HG03432 (cell line): Measurements from ENCODE around the gene COL8A2.
A peak's percentile ranks its signal among the peaks of the same experiment; 100 is the strongest.

Source experiments
- ATAC-seq: cut with Tn5 transposase; IDR thresholded peaks from one replicate; pipeline ENCODE4 v1.9.1; 2021; ENCODE audit warnings: mild to moderate bottlenecking, moderate library complexity; ENCODE audit not compliant: unreplicated experiment

COL8A2 gene

DNA sequence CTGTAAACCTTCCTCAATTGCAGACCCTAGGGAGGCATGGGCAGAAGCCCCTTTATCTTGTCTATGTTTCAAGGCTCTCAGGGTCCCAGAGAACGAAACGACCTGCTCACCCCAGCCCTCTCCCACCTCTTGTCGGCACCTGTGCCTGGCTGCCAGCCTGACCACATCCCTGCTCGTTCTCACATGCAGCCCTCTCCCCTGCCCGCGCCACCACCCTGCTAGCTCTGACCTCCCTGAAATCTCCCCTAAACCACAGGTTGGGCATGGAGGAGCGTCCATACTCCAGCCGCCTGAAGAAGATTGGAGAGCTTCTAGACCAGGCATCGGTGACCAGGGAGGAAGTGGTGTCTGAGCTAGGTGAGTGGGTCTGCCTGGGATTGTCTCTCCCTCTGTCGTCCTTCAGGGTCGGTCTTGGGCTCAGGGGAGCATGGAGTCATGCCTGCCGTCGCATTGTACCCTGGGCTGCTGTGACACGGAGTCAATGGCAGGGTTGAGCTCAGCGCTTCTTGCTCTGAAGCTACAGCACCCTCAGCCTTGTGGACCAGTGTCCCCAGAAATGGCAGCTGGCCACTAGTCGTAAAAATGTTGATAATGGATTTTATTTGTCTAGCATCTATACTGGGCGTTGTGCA lies 32.7 kb downstream of the COL8A2 start:
- no peak for ATAC-seq

DNA sequence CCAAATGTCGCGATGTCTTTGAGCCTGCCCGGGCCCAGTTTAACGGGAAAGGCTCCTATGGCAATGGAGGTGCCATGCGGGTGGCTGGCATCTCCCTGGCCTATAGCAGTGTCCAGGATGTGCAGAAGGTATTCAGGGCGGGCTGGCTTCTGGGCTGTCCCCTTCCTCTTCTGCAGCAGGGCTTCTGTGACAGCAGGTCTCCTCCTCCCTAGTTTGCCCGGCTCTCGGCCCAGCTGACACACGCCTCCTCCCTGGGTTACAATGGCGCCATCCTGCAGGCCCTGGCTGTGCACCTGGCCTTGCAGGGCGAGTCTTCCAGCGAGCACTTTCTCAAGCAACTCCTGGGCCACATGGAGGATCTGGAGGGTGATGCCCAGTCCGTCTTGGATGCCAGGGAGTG lies 33.3 kb downstream of the COL8A2 start:
- ATAC-seq = no peak

DNA sequence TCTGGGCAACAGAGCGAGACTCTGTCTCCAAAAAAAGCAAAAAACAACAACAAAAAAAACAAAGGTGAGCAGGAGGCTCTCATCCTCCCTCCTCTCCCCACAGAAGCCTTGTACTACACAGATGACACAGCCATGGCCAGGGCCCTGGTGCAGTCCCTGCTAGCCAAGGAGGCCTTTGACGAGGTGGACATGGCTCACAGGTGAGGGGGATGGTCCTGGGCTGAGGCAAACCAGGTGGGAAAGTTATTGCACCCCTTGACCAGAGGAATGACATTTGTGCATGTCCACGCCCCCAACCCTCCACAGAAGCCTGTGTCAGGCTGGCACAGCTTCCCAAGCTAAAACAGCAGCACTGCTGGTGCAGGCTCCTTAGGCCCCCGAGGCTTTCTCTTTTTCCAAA lies 33.9 kb downstream of the COL8A2 start:
- no peak for ATAC-seq

DNA sequence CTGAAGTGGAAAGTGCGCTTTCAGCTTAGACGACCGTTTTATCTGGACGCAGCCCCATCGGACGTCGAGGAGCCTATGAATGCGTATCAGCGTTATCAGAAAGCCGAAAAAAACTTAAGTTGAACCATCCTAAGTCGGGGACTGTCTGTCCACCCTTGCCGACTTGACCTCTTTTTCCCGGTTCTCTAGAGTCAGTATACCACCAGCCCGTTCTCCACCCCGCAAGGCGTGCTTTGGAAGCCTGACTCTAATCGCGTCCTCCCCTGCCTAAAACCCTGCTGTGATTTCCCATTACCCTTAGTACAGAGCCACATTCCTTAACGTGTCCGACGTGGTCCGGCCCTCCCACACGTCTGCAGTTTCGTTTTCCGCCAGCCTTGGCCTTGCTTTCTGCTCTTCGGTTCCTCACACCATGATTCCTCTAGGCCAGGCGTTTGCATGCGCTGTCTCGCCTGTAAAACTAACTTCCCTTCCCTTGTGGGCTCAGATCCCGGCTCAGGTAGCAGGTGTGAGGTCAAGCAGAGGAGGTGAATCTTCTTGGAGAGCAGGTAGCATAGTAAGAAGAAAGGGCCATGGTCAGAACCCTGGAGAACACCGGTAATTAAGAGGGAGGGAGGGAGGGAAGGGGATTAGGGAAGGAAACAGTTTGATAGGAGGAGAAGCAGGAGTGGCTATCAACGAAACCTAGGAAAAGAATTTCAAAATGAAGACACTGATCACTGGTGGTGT lies 35.5 kb downstream of the COL8A2 start:
- no peak for ATAC-seq

DNA sequence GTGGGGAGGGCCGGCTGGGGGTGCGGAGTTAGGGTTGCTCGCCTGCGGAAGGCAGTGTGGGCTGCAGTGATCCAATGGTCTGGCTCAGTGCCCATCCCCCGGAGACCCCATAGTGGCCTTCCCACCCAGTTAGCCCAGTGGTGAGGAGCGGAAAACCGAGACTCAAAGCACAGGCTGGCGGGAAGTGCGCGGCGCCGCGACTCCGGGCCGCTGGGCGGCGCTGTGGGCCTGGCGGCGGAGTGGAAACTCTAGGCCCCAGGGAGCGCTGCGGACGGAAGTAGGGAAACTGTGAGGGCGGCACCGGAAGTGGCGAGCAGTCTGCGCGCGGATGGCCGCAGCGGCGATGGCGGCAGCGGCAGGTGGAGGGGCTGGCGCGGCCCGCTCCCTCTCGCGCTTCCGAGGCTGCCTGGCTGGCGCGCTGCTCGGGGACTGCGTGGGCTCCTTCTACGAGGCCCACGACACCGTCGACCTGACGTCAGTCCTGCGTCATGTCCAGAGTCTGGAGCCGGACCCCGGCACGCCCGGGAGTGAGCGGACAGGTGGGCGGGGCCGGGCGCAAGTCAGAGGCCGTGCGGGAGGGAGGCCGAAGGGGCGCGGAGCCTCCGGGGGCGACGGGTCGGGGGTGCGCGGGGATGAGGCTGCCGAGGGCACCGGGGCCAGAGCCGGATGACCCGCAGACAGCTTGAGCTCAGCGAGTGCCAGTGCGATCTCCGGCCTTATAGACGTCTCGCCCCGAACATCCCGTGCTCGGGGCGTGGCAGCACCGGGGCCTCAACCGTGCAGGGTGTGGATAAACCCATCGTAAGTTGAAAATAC lies 36.2 kb downstream of the COL8A2 start, which contains the start of gene ADPRS:
ADPRS (plus strand) TSS at position 316 of the 816 bp plus-strand sequence; CDS start at position 329, 13 bp downstream.
- peak; percentile 83 for ATAC-seq

DNA sequence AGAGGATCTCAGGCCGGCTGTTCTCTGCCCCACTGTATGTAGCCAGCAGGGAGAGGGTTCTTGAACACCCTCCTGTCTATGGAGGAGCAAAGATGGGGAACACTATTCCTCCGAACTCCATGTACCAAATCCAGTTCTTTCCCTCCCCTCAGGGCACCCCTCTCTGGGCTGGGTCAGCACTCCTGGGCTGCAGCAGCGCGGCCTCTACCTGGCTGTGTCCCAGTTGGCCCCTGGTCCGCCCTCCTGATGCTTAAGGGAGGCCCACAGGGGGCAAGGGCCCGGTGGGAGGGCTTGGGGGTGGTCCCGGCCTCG lies 36.8 kb downstream of the COL8A2 start:
- no peak for ATAC-seq

DNA sequence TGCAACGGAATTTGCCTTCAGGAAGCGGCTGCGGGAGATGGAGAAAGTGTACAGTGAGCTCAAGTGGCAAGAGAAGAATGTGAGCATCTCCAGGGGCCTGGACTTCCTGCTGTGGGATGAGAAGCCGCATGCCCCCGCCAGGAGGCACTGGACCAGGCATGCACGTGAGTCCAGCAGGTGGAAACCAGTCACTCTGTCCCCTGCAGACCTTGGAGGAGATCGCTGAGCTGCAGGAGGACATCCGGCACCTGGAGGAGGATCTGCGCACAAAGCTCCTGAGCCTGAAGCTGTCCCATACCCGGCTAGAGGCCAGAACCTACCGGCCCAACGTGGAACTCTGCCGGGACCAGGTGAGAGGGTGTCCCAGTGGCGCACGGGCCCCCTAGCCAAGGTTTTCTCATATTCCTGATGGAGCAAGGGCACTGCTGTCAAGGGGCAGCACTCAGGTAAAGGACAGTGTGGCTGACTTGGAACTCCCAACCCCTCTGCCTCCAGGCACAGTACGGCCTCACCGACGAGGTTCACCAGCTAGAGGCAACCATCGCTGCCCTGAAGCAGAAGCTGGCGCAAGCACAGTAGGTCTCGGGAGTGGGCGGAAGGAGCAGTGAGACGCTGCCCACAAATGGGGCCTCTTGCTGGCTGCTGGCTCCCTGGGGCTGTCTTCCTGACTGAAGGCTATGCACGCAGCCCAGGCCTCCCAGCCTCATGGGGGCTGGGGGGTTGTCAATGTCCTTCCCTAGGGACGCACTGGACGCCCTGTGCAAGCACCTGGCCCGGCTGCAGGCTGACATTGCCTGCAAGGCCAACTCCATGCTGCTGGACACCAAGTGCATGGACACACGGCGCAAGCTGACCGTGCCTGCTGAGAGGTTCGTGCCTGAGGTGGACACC lies 37.5 kb downstream of the COL8A2 start:
- no peak for ATAC-seq

DNA sequence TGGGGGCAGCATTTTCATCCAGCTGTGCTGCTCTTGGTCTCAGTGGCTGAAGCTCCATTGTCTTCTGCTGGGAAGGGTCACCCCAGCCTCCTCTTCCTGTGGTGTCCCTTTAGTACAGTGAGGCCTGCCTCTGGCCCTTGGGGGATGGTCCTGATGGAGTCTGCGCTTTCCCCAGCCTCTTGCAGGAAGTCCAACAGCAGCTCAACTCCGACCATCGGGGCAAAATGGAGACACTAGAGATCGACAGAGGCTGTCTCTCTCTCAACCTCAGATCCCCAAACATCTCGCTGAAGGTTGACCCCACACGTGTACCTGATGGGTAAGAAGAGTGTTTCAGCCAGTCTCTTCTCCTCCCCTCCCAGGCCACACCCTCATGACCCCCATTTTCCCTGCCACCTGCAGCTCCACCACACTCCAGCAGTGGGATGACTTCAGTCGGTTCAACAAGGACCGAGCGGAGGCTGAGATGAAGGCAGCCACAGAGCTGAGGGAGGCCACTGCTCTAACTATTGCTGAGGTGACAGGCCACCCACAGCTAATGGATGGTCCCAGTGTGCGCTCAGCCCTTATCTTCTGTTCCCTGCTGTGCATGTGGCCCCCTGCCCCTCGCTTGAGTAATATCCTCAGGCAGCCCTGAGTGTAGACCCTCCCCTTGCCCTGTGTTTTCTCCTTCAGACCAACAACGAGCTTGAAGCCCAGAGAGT lies 38.3 kb downstream of the COL8A2 start:
- ATAC-seq = no peak

DNA sequence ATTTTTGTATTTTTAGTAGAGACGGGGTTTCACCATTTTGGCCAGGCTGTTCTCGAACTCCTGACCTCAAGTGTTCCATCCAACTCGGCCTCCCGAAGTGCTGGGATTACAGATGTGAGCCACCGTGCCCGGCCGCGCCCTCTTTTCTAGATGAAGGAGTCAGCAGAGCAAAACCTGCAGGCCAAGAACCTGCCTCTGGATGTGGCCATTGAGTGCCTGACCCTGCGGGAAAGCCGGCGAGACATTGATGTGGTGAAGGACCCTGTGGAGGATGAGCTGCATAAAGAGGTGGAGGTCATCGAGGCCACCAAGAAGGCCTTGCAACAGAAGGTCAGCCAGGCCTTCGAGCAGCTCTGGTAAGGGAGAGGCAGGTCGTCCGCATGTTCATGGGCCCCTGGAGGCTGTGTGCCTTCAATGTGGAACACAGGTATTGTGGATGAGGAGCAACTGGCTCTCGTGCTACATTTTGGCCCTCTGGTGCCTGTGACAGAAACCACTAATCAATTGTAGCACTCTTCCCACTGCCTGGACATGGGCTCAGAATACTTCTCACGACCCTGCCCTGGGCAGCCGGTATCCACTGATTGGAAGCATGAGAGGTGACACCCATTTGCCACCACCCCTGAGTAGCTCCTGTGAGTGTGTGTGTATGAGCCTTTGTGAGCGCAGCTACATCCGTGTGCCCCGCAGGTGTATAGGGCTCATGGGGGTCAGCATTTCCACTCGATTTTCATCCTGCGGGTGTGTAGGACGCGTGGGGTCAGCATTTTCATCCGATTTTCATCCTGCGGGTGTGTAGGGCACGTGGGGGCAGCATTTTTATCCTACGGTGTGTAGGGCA lies 39.1 kb downstream of the COL8A2 start:
- ATAC-seq = no peak

DNA sequence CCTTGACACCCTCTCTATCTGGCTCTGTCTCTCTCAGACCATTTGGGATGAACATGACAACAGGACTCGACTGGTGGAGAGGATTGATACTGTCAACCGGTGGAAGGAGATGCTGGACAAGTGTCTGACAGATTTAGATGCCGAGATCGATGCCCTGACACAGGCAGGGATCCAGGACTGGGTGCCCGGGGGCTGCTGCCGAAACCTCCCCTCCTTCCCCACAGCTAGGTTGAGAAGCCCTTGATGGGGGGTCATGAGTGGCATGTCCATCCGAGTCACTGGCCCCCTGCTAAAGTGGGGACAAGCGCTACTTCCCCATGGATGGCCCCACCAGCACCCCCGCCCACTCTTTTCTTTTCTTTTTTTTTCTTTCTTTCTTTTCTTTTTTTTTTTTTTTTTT lies 39.9 kb downstream of the COL8A2 start:
- no peak for ATAC-seq

DNA sequence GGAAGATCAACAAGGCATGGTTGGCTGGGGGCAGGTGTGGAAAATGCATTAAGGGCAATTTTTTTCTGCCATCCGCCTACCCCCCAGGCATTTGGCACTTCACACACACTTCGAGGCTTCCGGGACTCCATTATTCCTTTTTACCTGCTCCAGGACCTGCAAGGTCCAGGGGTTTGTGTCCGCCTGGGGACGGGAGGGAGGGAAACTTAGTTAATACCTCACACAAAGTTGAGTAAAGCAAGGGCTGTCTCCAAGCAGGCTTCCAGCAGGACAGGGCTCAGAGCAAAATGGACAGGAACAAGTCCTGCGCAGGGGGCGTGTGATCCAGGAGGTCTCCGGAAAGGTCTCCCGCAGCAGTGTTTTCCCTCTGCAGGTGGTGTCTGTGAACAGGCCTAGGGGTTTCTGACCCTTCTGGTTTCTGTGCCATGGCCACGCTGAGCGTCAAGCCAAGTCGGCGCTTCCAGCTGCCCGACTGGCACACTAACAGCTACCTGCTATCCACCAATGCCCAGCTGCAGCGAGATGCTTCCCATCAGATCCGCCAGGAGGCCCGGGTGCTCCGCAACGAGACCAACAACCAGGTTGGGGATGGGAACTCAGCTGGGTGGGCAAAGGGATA lies 40.4 kb downstream of the COL8A2 start:
- ATAC-seq = no peak

DNA sequence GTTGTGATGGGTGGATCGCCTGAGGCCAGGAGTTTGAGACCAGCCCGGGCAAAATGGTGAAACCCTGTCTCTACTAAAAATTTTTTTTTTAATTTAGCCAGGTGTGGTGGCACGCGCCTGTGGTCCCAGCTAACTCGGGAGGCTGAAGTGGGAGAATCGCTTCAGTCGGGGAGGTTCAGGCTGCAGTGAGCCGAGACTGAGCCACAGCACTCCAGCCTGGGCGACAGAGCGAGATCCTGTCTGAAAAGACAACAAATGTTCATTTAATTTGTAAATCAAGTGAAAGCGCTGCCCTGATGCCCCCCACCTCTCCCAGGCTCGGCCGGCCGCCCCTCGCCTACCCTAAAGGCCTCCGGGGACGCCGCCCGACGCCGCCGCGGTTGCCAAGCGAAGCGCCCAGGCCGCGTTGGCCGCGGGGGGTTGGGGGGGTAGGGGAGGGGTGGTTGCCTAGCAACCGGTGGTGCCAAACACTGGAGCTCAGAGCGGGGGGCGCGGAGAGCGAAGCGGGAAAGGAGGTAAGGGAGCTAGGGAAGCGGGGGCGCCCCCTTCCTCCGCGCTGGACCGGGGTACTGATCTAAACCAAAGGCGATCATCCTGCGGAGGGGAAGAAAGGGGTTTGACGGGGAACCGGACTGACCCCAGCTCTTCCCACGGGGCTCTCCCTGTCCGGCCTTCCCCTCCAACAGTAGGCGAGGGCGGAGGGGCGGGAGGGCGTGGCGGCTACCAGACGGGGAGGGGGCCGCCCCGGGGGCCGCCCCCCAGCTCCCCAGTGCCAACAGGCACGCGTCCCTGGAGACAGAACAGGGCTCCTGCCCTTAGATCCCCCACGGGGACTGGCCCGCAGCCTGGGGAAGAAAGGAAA lies 41.2 kb downstream of the COL8A2 start, which contains the start of gene TEKT2:
TEKT2 (plus strand) TSS at position 460 of the 862 bp plus-strand sequence. CDS start 828 bp downstream, outside the sequence.
- ATAC-seq = no peak

DNA sequence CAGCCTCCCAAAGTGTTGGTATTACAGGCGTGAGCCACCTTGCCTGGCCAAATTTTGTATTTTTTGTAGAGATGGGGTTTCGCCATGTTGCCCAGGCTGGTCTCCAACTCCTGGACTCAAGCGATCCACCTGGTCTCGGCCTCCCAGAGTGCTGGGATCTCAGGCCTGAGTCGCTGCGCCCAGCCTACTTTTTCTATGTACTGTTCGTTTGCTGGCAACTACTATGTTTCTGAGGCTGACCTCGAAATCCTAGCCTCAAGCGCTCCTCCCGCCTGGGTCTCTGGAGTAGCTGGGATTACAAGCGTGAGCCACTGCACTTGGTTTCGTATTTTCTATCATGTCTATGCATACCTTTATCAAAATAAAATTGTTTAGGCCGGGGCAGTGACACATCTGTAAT lies 41.8 kb downstream of the COL8A2 start:
- ATAC-seq = no peak

DNA sequence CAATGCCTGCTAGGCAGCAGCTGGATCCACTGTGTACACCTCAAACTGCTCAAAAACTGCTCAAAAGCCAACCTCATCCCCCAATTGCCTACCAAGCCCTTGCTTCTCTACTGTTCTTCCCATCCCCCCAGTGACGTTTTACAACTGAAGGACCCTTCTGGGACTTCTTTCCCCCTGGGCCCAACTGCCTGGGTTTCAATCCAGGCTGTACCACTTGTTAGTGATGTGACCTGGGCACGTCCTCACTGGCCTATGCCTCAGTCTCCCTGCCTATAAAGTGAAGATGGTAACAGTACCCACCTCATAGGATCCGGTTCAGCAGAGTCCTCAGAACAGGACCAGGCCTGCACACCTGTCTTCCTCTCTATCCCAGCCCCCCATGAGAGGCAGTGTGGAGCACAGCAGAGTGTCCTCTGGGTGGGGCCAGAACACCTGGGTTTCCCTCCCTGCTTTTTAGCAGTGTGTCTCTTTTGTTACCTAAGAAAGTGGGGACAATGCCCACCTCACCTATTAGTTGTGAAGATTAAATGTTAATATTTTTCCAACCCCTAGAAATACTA lies 43.0 kb downstream of the COL8A2 start:
- ATAC-seq = no peak

DNA sequence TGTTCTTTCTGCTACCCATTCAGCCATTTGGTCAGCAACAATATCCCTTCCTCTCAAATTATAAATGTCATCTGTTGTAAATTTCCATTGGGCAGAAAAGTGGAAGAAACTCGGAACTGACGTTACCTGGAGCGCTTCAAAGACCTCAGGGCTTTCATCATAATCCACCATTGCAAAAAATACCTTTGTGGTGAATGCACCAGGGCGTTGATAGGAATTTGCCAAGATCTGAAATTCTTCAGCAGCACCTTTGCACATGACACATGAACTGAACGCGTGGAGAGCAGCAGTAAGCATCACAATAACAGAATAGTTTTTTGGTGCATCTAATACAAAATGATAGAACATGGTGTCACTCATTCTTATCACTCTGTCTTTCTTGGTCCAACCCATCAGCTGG lies 44.2 kb downstream of the COL8A2 start:
- ATAC-seq = no peak

DNA sequence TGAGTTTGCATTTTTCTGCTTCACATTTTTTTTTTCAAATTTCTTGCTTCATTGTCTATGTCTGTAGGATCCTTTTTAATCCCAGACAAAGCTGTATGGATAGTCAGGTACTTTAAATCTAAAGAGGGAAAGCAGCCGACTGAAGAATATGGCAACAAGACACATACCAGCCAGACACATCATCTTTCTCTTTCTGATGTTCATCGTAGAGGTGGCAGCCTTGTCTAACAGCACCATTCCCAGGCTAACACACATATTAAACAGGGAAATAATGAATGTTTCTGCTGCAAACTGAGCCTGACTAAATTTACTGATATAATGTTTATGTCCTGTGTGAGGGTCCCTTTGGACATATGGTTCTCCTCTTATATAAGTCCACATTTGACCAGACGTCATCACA lies 44.8 kb downstream of the COL8A2 start:
- no peak for ATAC-seq

DNA sequence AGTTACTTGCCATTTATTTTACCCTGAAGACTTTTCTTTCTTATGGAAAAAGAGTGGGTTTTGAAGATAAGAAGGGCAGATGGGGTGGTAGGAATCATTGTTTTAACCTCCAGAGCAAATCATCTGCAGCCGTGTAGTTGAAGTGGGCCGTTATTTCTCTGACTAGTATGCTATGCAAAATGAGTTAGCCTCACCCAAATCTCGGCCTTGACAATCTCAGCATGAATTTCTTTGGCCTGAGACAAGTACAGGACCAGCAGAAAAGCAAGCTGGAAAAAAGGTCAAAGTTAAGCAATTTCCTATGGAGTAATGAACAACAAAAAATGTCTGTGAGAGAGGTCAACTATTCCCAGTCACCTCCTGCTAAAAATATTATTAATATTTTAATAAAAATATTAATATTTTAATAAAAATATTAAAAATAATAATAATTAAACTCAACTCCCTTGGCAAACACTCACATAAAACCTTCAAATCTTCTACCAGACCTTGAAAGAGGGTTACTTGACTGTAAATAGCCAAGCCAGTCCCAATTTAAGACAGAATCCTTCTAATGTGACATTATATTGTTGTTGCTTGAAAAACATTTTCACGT lies 47.9 kb downstream of the COL8A2 start:
- ATAC-seq = no peak
